K562 (cell line): ENCODE data around the gene GINS1.

Experiments
- ARID3B ChIP-seq: fragments of 250-450 bp; sonication (Bioruptor Pico); IDR thresholded peaks from 2 replicates; pipeline ENCODE4 v1.4.0; 2020; ENCODE audit warnings: borderline replicate concordance
- CAMTA2 ChIP-seq: fragments of 250-450 bp; sonication (Bioruptor Pico); conservative IDR thresholded peaks from 2 replicates; pipeline ENCODE4 v1.5.1; 2022
- CBFB ChIP-seq: sonication (generic); formaldehyde crosslinking; IDR thresholded peaks from 2 replicates; pipeline ENCODE4 v1.4.0; 2020; ENCODE audit warnings: mild to moderate bottlenecking, missing genetic modification reagents
- CHD7 ChIP-seq: fragments of 200-600 bp; sonication (generic); IDR thresholded peaks from one replicate; pipeline ENCODE4 v1.6.1; 2012; ENCODE audit warnings: mild to moderate bottlenecking, low read depth, low read length, inconsistent platforms
- POLR2A ChIP-seq: fragments of 450-650 bp; conservative IDR thresholded peaks from 2 replicates; pipeline ENCODE4 v1.6.1; 2016
- TAL1 ChIP-seq: fragments of 450-650 bp; IDR thresholded peaks from 2 replicates; pipeline ENCODE4 v1.6.1; 2016; ENCODE audit warnings: mild to moderate bottlenecking
- ZBTB33 ChIP-seq: sonication (generic); formaldehyde crosslinking; IDR thresholded peaks from 2 replicates; pipeline ENCODE4 v1.8.1; 2023; ENCODE audit warnings: mild to moderate bottlenecking, missing genetic modification reagents
- ZZZ3 ChIP-seq: fragments of 450-650 bp; IDR thresholded peaks from 2 replicates; pipeline ENCODE4 v1.6.1; 2016; ENCODE audit warnings: antibody characterized with exemption, mild to moderate bottlenecking, moderate library complexity

GRCh38 chr20:25408170-25408547 is 686 bp downstream of the GINS1 start:
- TF ChIP-seq CHD7: no peak
- TF ChIP-seq ZZZ3: no peak
- TF ChIP-seq ZBTB33 (CRISPR knock-in tag): no peak
- TF ChIP-seq CAMTA2 (CRISPR knock-in tag): no peak
- no peak for TF ChIP-seq ARID3B (CRISPR knock-in tag)
- no peak for TF ChIP-seq TAL1
- TF ChIP-seq POLR2A: no peak
- TF ChIP-seq CBFB (CRISPR knock-in tag): no peak
